Mucosa of stomach (tissue), 1 donor: ENCODE measurements around the gene CHST8.

Experiments used
- H3K27me3 ChIP-seq: one replicate; pipeline ENCODE4 v1.7.0; 2013; ENCODE audit warnings: mild to moderate bottlenecking, low read length; ENCODE audit not compliant: control insufficient read depth, insufficient read depth
- H3K36me3 ChIP-seq: one replicate; pipeline ENCODE4 v1.7.0; 2013; ENCODE audit warnings: low read length; ENCODE audit not compliant: control insufficient read depth, insufficient read depth
- H3K4me1 ChIP-seq: one replicate; pipeline ENCODE4 v1.7.0; 2013; ENCODE audit warnings: mild to moderate bottlenecking, low read length; ENCODE audit not compliant: control insufficient read depth, insufficient read depth
- H3K4me3 ChIP-seq: one replicate; pipeline ENCODE4 v1.7.0; 2013; ENCODE audit warnings: low read length
- H3K9ac ChIP-seq: one replicate; pipeline ENCODE4 v1.7.0; 2013; ENCODE audit warnings: mild to moderate bottlenecking, low read length, moderate library complexity
- H3K9me3 ChIP-seq: one replicate; pipeline ENCODE4 v1.7.0; 2013; ENCODE audit warnings: mild to moderate bottlenecking, low read length, moderate library complexity; ENCODE audit not compliant: control insufficient read depth
- donor health status: Pancreatic carcinoma.

Gene CHST8

DNA sequence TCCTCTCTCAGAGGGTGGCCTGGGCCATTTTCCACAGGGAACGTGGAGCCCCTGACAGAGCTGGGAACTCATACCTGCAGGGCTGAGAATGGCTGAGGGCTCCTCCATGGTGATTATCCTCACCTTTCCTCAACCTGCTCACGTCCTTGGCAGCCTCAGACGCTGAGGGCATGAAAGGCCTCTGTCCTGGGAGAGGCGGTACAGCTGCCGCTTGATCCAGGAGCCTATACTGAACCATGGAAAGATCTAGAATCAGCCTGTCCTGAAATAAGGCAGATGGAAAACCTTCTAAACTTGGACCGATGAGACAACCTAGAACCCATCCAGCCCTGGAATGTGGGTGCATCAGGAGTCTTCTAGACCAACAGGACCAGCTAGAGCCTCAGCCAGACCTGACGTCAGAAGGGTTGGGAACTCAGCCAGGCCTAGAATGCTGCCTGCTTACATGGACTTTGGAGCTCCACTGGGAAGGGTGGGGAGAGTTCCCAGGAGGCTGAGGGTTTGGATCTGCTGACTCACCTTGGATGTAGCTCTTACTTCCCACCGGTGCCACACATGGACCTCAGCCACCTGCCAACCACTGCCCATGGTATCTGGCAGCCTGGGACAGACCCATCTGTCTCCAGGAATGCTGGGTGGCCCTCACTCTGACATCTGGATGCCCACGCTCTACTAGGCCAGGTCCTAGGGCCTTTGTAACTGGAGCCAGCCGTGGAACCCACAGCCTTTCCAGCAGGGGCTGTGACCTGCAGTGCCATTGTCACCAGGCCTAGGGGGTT, 182.5 kb downstream of the CHST8 start:
- H3K9ac ChIP-seq: peak overlapping the region; percentile 35
- H3K36me3 ChIP-seq: no peaks in the 10 kb centered on the region
- H3K27me3 ChIP-seq: no peaks in the 10 kb centered on the region

GRCh38 chr19:33805313-33805712, 183.6 kb downstream of the CHST8 start:
- H3K36me3 ChIP-seq: no peaks in the 10 kb centered on the region
- H3K4me3 ChIP-seq: no peak overlapping the region
- peaks cover 47% of the 10 kb centered on the region for H3K4me1 ChIP-seq
- H3K9me3 ChIP-seq: no peaks in the 10 kb centered on the region
- no peaks in the 10 kb centered on the region for H3K27me3 ChIP-seq
- H3K9ac ChIP-seq: no peak overlapping the region

More for the DNA sequence above, 182.5 kb downstream of the CHST8 start:
- no peak overlapping the region for H3K4me3 ChIP-seq
- H3K4me1 ChIP-seq: peaks cover 47% of the 10 kb centered on the region
- no peaks in the 10 kb centered on the region for H3K9me3 ChIP-seq

DNA sequence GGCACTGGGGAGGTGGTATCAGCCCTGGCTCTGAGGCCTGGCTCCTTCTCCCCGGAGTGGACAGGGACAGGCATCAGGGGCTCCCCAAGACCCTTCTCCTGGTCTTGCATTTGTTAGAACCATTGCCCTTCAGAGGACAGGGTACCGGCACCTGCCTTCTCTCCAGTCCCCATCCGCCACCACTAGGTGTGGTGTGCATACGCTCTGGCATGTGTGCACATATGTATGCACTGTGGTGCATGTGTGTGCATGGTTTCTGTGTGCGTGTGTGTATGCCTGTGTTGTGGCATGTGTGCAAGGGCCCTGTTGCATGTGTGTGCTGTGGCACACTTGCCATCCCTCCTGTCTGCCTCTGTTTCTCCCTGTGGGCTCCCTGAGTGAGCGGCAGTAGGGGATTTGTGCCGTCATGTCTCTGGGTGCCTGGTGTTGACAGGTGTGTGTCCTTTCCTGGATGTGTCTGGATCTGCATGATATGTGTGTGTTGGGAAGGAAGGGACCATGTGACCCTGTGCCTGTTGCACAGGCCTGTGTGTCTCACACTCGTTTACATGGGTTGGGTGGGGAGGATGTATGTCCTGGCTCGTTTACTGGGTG, 184.2 kb downstream of the CHST8 start:
- Histone ChIP-seq H3K27me3 (no peaks in the 10 kb centered on the region), H3K36me3 (no peaks in the 10 kb centered on the region), H3K9me3 (no peaks in the 10 kb centered on the region), H3K4me3 (no peak overlapping the region), H3K9ac (no peak overlapping the region), H3K4me1 (peaks cover 47% of the 10 kb centered on the region)

DNA sequence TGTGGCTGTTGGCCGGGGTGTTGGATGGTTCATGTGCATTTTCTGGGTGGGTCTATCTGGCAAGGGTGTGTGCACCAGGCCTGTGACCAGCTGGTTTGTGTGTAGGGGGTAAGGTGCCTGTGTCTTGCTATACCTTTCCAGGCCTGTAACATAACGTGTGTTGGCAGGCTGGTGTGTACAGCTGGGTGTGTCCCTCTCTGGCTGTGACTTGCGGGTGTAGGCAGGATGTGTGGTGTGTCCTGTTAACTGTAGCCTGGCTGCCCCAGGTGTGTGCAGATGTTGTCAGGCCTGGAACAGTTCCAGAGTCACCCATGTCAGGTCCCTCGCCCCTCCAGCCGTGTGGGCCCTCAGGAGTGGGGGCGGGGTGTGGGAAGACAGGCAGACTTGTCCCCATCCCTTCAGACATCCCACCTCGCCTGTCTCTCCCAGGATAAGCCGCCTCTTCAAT, 184.7 kb downstream of the CHST8 start:
- H3K36me3 ChIP-seq: no peaks in the 10 kb centered on the region
- no peaks in the 10 kb centered on the region for H3K9me3 ChIP-seq
- no peak overlapping the region for H3K9ac ChIP-seq
- H3K27me3 ChIP-seq: no peaks in the 10 kb centered on the region
- H3K4me1 ChIP-seq: peaks cover 47% of the 10 kb centered on the region
- H3K4me3 ChIP-seq: no peak overlapping the region

DNA sequence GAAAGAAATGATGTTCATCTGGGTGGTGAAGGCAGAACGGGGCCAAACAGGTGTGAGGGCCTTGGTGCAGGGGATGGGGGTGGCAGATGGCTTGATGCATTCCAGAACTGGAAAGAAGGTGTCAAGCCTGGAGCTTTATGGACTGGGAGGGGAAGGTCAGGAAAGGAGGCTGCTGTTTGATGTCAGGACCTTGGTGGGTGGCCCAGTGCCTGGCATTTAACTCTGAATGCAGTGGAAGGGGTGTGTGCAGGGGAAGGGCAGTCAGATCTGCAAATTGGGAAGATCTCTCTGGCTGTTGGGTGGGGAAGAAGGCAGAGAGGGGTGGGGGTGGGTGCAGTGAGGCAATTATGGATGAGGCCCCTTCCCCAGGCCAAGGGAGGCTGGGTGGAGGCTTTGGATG, 186.6 kb downstream of the CHST8 start:
- no peaks in the 10 kb centered on the region for H3K36me3 ChIP-seq
- H3K27me3 ChIP-seq: no peaks in the 10 kb centered on the region
- peaks cover 38% of the 10 kb centered on the region for H3K4me1 ChIP-seq
- no peaks in the 10 kb centered on the region for H3K9me3 ChIP-seq
- no peak overlapping the region for H3K4me3 ChIP-seq
- no peak overlapping the region for H3K9ac ChIP-seq

GRCh38 chr19:33809960-33810359, 188.2 kb downstream of the CHST8 start:
- H3K36me3 ChIP-seq: no peaks in the 10 kb centered on the region
- H3K4me3 ChIP-seq: no peak overlapping the region
- no peak overlapping the region for H3K9ac ChIP-seq
- no peaks in the 10 kb centered on the region for H3K9me3 ChIP-seq
- no peaks in the 10 kb centered on the region for H3K27me3 ChIP-seq
- peaks cover 26% of the 10 kb centered on the region for H3K4me1 ChIP-seq

DNA sequence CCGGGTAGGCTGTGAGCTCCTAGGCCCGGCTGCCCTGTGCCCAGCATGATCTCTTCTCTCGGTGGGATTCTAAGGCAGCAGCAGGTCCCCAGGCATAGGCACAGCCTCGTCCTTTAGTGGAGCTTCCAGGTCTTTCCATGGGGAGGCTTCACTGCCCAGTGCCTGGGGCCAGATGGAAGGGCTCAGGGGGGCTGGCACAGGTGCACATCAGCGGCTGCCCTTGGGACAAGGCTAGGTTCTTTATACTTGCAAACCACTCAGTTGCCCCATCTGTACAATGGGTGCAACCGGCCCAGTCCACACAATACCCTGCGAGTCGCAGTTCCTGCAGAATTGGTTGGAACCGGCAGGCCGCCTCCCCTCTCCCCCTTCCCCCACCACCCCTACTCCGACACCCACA, 189.1 kb downstream of the CHST8 start:
- no peaks in the 10 kb centered on the region for H3K36me3 ChIP-seq
- H3K9ac ChIP-seq: no peak overlapping the region
- H3K4me1 ChIP-seq: peaks cover 21% of the 10 kb centered on the region
- H3K27me3 ChIP-seq: no peaks in the 10 kb centered on the region
- H3K9me3 ChIP-seq: no peaks in the 10 kb centered on the region
- no peak overlapping the region for H3K4me3 ChIP-seq

DNA sequence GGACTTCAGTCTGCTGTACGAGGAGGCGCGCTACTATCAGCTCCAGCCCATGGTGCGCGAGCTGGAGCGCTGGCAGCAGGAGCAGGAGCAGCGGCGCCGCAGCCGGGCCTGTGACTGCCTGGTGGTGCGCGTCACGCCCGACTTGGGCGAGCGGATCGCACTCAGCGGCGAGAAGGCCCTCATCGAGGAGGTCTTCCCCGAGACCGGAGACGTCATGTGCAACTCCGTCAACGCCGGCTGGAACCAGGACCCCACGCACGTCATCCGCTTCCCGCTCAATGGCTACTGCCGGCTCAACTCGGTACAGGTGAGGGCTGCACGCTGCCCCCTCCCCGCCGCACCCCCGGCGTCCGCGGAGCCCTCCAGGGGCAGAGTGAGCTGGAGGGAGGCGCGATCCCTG, 189.5 kb downstream of the CHST8 start:
- Histone ChIP-seq H3K36me3 (no peaks in the 10 kb centered on the region), H3K4me1 (peaks cover 21% of the 10 kb centered on the region), H3K9ac (no peak overlapping the region), H3K9me3 (no peaks in the 10 kb centered on the region), H3K27me3 (no peaks in the 10 kb centered on the region), H3K4me3 (no peak overlapping the region)

DNA sequence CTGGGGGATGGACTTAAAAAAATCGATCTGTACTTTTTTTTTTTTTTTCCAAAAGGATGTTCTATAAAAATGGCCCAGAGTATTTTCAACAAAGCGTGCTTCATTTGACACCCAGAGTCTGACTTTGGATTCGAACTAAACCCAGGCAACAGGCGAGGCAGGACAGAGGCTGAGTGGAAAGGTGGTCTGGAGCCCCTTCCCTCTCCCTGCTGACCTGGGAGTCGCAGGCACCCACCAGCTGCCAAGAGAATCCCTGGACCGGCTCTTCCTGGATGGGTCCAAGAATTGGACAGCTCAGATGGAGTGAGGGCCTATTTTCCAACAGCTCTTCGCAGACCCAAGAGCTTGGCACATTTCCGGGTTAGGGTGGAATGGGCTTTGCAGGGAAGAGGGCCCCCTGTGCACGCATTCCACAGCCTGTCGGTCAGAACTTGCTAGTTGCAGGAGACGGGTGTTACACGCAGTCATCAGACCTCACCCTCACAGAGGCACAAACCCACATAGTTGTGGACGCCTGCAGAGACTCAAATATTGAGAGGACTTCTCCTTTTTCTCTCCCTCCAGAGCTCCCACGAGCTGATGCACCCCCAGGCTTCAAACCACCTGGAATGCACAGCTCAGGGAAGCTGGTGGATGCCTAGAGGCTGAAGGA, 190.1 kb downstream of the CHST8 start:
- no peaks in the 10 kb centered on the region for H3K27me3 ChIP-seq
- H3K9ac ChIP-seq: no peak overlapping the region
- H3K4me1 ChIP-seq: peaks cover 18% of the 10 kb centered on the region
- H3K4me3 ChIP-seq: no peak overlapping the region
- no peaks in the 10 kb centered on the region for H3K9me3 ChIP-seq
- no peaks in the 10 kb centered on the region for H3K36me3 ChIP-seq

GRCh38 chr19:33812388-33813330, 190.9 kb downstream of the CHST8 start:
- Histone ChIP-seq H3K4me1 (peaks cover 19% of the 10 kb centered on the region), H3K4me3 (no peak overlapping the region), H3K36me3 (no peaks in the 10 kb centered on the region), H3K9ac (no peak overlapping the region), H3K9me3 (no peaks in the 10 kb centered on the region), H3K27me3 (no peaks in the 10 kb centered on the region)

- Histone ChIP-seq H3K4me1 (peaks cover 19% of the 10 kb centered on the region), H3K9ac (no peak overlapping the region), H3K36me3 (no peaks in the 10 kb centered on the region), H3K27me3 (no peaks in the 10 kb centered on the region), H3K9me3 (no peaks in the 10 kb centered on the region), H3K4me3 (no peak overlapping the region)
These were observed 191.8 kb downstream of the CHST8 start for GRCh38 chr19:33813391-33814101.
